Sigmoid colon (tissue), 7 donors: ENCODE data around the gene FABP7. TPM values are rescaled to one million over a fixed set of nuclear protein-coding genes. Genes with fewer than 3 reads are reported as not detected.

ENCODE experiments used
- DNase-seq: peaks from one replicate; pipeline ENCODE4 v3.0.0-alpha.2; 2019
- H3K27ac ChIP-seq, 4 donors: fragments of 200-600 bp; sonication (generic); one replicate each; pipeline ENCODE4 v1.5.1; 2016 to 2019; ENCODE audit warnings: mild to moderate bottlenecking in 1 of 4
- H3K27me3 ChIP-seq, 3 donors: fragments of 200-600 bp; sonication (generic); one replicate each; pipeline ENCODE4 v1.5.1; 2019; ENCODE audit warnings: mild to moderate bottlenecking in 1 of 3
- H3K36me3 ChIP-seq, 4 donors: fragments of 200-600 bp; sonication (generic); one replicate each; pipeline ENCODE4 v1.5.1; 2016 to 2019
- H3K4me1 ChIP-seq, 4 donors: fragments of 200-600 bp; sonication (generic); one replicate each; pipeline ENCODE4 v1.5.1; 2017 to 2019
- H3K4me3 ChIP-seq, 4 donors: fragments of 200-600 bp; sonication (generic); one replicate each; pipeline ENCODE4 v1.5.1; 2017 to 2019; ENCODE audit warnings: mild to moderate bottlenecking in 2 of 4, moderate library complexity in 1 of 4
- H3K9me3 ChIP-seq, 4 donors: fragments of 200-600 bp in 3 of 4; sonication (generic) in 3 of 4; one replicate each; pipeline versions ENCODE4 v1.5.1 to v1.6.1; 2013 to 2019
- EP300 ChIP-seq, 4 donors: sonication (generic); formaldehyde crosslinking; IDR thresholded peaks; one replicate each; pipeline ENCODE4 v1.6.1; 2017; ENCODE audit warnings: antibody characterized with exemption in 4 of 4
- POLR2A ChIP-seq, 2 donors: fragments of 450-650 bp; IDR thresholded peaks; one replicate each; pipeline ENCODE4 v1.6.1; 2016; ENCODE audit warnings: antibody characterized with exemption in 2 of 2, mild to moderate bottlenecking in 2 of 2, moderate library complexity in 2 of 2
- POLR2AphosphoS5 ChIP-seq, 4 donors: sonication (generic); formaldehyde crosslinking; IDR thresholded peaks; one replicate each; pipeline ENCODE4 v1.6.1; 2017; ENCODE audit warnings: antibody characterized with exemption in 4 of 4
- WGBS, 2 donors: extraction: QIAGEN DNeasy Blood & Tissue Kit; methylation state at CpG; one replicate each; pipeline ENCODE4 v1.1.7; 2013; 5-methylcytosine and 5-hydroxymethylcytosine counted together
- intact Hi-C: fragments of 100-400 bp; cut with DNase I; formaldehyde crosslinking; loops from one replicate; pipeline ENCODE4 v1.15.1; 2023
- polyA plus RNA-seq, 3 donors: library from polyadenylated mRNA; stranded (reverse); fragments of 200-250 nt; gene quantifications; one replicate each; pipeline ENCODE4 v1.2.3, GENCODE V29; 2013
- total RNA-seq, 4 donors: library from RNA; depleted of rRNA; stranded (reverse); fragments of >200 nt; gene quantifications; one replicate each; pipeline ENCODE4 v1.1.0, GENCODE V29; 2016
- TF ChIP-seq, protein P1 (sequence below), 4 experiments: fragments of 450-650 bp in 3 of 4; fragments of 200-600 bp in 1 of 4; IDR thresholded peaks; one replicate each; pipeline ENCODE4 v1.5.1; 2016 to 2019; ENCODE audit warnings: antibody characterized with exemption in 4 of 4, mild to moderate bottlenecking in 3 of 4, moderate library complexity in 2 of 4
- donor health status: healthy with polysubstance abuse.
- donor health status: Bipolar disorder and iron deficiency.
- donor health status: healthy.

Gene FABP7
- total RNA-seq (not detected), polyA plus RNA-seq (not detected)

- Histone ChIP-seq H3K36me3 (no peaks in the 10 kb centered on the region), H3K27ac (no peak within 1 kb of the TSS), H3K4me1 (no peaks in the 10 kb centered on the region), H3K4me3 (no peak within 1 kb of the TSS), H3K27me3 (no peaks in the 10 kb centered on the region), H3K9me3 (no peaks in the 10 kb centered on the region)
- no peak for TF ChIP-seq POLR2A (IDR thresholded peaks at IDR 0.05)
- TF ChIP-seq, protein P1, sequence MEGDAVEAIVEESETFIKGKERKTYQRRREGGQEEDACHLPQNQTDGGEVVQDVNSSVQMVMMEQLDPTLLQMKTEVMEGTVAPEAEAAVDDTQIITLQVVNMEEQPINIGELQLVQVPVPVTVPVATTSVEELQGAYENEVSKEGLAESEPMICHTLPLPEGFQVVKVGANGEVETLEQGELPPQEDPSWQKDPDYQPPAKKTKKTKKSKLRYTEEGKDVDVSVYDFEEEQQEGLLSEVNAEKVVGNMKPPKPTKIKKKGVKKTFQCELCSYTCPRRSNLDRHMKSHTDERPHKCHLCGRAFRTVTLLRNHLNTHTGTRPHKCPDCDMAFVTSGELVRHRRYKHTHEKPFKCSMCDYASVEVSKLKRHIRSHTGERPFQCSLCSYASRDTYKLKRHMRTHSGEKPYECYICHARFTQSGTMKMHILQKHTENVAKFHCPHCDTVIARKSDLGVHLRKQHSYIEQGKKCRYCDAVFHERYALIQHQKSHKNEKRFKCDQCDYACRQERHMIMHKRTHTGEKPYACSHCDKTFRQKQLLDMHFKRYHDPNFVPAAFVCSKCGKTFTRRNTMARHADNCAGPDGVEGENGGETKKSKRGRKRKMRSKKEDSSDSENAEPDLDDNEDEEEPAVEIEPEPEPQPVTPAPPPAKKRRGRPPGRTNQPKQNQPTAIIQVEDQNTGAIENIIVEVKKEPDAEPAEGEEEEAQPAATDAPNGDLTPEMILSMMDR (IDR thresholded peaks at IDR 0.05): no peak
- TF ChIP-seq EP300 (IDR thresholded peaks at IDR 0.05): no peak
- no peak for TF ChIP-seq POLR2AphosphoS5 (IDR thresholded peaks at IDR 0.05)
- intact Hi-C loops: no loop called here
- DNase-seq: no peak
- WGBS, 2 donors: 77 to 85% methylated on average over 3 of the region's 3 CpGs
Observed at GRCh38 chr6:122779667-122780066, at the start of gene FABP7. TSS of gene FABP7 (plus strand) at chr6:122779716. CDS start at chr6:122779795, 79 bp downstream.

DNA sequence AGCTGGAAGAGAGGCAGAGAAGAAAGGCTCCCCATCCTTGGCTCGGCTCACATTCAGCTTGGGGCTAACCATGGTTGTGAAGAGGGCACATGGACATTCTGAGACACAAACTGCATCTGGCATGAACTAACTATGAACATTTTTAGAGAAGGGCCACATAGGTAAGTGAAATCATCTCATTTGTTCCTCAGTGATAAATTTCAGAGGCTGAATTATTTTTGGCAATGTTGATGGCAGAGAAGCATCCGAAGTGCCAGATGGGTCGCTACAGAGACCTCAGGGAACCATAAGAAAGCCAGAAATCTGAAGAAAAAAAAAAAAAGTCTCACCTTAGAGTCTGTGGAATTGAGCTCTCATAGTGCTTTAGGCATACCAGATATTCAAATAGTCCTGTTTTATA is 49.2 kb upstream of the FABP7 start:
- Histone ChIP-seq H3K4me1 (no peaks in the 10 kb centered on the region), H3K4me3 (no peak overlapping the region), H3K27me3 (no peaks in the 10 kb centered on the region), H3K36me3 (no peaks in the 10 kb centered on the region), H3K9me3 (no peaks in the 10 kb centered on the region), H3K27ac (no peak overlapping the region)
- 88 to 91% methylated on average over 3 of the region's 3 CpGs for WGBS, 2 donors
- intact Hi-C loops: loop anchor here (2.0 to 10.0 kb wide), 2 partner anchors 108 to 584 kb away; no protein-coding TSS in a partner anchor
- DNase-seq: no peak
- TF ChIP-seq EP300 (IDR thresholded peaks at IDR 0.05) (no peak), POLR2A (IDR thresholded peaks at IDR 0.05) (no peak), POLR2AphosphoS5 (IDR thresholded peaks at IDR 0.05) (no peak)
- TF ChIP-seq, protein P1 (IDR thresholded peaks at IDR 0.05): no peak

GRCh38 chr6:122730775-122731386 is 48.6 kb upstream of the FABP7 start:
- no peak for DNase-seq
- H3K36me3 ChIP-seq: no peaks in the 10 kb centered on the region
- TF ChIP-seq, protein P1 (IDR thresholded peaks at IDR 0.05): peak; percentile 30 to 78 (median 61)
- no peak for TF ChIP-seq EP300 (IDR thresholded peaks at IDR 0.05)
- no peaks in the 10 kb centered on the region for H3K27me3 ChIP-seq
- no peak overlapping the region for H3K4me3 ChIP-seq
- H3K27ac ChIP-seq: no peak overlapping the region
- 1 to 6% methylated on average over 4 of the region's 4 CpGs for WGBS, 2 donors
- H3K9me3 ChIP-seq: no peaks in the 10 kb centered on the region
- intact Hi-C loops: loop anchor here (2.0 to 10.0 kb wide), 2 partner anchors 108 to 584 kb away; no protein-coding TSS in a partner anchor
- H3K4me1 ChIP-seq: no peaks in the 10 kb centered on the region

DNA sequence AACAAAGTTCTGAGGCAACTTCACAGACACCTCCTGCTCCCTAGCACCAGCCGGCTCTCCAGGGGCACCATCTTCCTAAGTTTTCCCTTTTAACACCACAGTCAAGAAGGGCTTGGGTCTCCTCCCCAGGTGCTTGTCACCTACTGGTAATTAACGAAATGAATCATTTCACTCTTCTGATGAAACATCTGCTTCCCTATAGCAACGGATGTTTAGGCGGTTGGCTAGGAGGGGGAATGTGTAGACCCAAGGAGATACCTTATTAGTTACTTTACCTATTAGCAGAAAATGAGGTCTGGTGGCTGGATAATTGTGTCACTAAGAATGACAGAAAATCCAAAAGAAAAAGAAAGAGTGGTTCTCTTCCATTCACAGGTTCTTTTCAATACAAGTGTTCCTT is 46.3 kb upstream of the FABP7 start:
- H3K27ac ChIP-seq: no peak overlapping the region
- intact Hi-C loops: loop anchor here (10.0 kb wide), 1 partner anchor 582 kb away; no protein-coding TSS in a partner anchor
- no peaks in the 10 kb centered on the region for H3K36me3 ChIP-seq
- no peaks in the 10 kb centered on the region for H3K9me3 ChIP-seq
- no peak overlapping the region for H3K4me3 ChIP-seq
- WGBS, 2 donors: 77 to 82% methylated on average over 4 of the region's 4 CpGs
- H3K4me1 ChIP-seq: no peaks in the 10 kb centered on the region
- no peak for TF ChIP-seq POLR2AphosphoS5 (IDR thresholded peaks at IDR 0.05)
- TF ChIP-seq, protein P1 (IDR thresholded peaks at IDR 0.05): no peak
- no peak for TF ChIP-seq EP300 (IDR thresholded peaks at IDR 0.05)
- no peak for TF ChIP-seq POLR2A (IDR thresholded peaks at IDR 0.05)
- no peaks in the 10 kb centered on the region for H3K27me3 ChIP-seq
- DNase-seq: no peak
